Measurements from ENCODE around the gene POR.

DNA sequence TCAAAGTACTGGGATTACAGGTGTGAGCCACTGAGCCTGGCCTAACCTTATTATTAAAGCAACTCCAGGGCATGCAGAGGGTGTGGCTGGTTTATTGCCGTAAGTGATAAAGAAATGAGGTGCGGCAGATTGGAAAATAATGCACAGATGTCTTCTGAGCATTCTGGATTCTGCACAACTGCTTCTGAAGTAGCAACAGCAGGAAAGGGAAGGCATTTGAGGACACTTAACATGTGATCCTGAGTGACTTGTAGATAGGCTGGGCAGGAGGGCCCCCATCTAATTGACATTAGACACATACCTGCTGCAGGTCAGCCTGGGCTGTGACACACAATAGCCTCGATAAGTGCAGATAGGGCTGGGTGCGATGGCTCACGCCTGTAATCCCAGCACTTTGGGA lies 30.5 kb upstream of the POR start:
- no peak for TF ChIP-seq CTCF (CRISPR knock-in tag; IDR thresholded peaks at IDR 0.05)
- TF ChIP-seq RELA (CRISPR knock-in tag; IDR thresholded peaks at IDR 0.05), result no peak
- no peak for TF ChIP-seq GTF2F1 (IDR thresholded peaks at IDR 0.05; ENCODE audit: low read length)
- TF ChIP-seq MTF1 (CRISPR knock-in tag; IDR thresholded peaks at IDR 0.05), result no peak
